Measurements from ENCODE around the gene SCART1.
"Not testable (repeated sequence)": the region's sequence is repeated elsewhere in the genome, so short reads cannot be mapped to it uniquely, and the experiment has no call there.

Gene SCART1

DNA sequence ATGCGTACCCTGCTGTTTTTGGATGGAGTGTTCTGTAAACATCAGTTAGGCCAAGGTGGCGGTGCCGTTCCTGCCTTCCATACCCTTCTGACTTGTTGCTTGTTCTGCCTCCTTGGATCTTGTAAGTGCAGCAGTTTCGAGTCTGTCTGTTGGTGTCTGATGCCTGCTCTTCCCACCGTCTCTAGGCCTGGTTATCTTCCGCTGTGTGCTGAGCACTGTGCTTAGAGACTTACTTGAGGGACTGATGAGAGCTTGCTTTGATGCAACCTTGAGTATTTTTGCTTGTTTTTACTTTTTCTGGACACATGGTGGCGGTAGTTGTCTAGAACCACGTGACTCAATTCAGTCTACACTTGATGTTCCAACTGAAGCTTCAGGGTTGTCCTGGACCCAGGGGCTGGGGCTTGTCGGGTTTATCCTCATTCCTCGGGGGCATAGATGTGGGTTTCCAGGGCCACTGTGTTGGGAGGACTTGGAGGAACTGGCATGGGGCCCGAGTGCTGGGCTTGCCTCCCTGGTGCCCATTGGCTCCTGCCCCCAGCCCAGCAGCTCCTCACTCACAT is 15.0 kb upstream of the SCART1 start:
- FAIRE-seq: no peak

DNA sequence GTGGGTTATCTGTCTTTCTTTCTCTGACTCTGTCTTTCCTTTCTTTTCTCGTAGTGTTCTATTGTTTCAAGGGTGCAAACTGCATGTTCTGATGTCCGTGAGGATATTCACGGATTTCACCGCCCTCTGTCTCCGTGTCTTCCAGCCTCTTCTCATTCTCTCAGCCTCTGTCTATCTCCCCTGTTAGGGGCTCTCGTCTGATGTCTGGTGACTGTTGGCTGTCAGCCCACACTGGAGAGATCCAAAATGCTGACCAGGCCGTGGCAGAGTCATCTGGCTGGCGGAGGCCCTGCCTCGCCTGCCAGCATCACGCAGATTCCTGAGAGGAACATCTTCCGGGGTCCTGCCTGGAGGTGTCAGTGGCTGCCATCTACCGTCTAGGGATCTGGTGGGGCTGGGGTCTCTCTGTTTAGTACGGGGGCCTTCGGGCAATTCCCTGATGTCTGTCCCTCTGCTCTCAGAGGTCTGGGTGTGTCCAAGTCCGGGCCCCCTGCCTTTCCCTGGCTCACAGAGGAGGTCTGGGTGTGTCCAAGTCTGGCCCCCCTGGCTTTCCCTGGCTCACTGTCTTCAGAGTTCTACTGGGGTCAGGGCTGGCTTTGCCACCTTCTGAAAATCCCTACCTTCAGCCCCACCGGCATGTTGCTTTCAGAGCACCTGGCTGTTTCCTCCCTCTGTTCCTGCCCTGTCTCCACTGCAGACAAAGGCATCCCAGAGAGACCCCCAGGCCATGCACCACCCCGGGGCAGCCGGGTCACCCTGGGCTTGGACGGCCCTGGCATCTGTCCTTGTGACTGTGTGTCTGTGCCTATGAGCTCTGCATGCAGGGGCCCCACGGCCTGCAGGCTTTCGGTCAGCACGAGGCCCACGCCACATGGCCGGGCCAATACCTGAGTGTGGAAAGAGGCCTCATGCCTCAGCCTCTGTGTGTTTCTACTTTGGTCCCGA is 14.0 kb upstream of the SCART1 start:
- FAIRE-seq: no peak

DNA sequence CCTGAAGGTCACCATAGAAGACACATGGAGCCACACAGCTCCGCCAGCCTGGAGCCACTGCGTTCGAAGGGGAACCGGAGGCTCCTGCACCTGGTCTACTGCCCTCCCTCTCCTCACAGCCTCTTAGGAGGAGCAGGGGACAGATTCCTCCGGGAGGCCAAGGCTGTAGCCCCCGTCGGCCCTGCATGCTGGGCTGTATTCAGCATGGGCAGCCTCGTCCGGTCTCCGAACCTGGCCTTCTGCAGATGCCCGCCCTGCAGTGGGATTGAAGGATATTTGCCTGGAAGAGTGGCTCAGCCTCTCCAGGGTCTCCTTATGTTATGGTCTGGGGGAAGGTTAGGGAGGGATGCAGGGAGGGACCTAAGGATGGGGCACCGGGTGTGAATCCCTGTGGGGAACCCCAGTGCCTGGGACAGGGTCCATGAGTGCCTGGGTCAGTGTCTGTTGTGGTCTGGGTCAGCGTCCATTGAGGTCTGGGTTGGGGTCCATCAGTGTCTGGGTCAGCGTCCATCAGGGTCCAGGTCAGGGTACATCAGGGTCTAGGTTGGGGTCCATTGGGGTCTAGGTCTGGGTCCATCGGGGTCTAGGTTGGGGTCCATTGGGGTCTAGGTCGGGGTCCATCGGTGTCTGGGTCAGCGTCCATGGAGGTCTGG is 13.0 kb upstream of the SCART1 start:
- FAIRE-seq: no peak

DNA sequence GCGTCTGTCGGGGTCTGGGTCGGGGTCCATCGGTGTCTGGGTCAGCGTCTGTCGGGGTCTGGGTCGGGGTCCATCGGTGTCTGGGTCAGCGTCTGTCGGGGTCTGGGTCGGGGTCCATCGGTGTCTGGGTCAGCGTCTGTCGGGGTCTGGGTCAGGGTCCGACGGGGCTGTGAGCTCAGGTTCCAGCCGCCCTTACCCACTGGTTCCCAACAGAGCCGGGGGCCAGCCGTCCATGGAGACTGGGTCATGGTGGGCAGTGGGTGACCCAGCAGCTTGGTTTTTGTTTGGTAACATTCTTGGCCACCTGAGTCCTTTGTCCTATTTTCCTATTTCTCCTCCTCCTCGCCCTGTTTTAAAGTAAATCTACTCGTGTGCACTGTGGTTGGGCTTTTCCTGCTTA is 12.4 kb upstream of the SCART1 start:
- not testable (repeated sequence) for FAIRE-seq

DNA sequence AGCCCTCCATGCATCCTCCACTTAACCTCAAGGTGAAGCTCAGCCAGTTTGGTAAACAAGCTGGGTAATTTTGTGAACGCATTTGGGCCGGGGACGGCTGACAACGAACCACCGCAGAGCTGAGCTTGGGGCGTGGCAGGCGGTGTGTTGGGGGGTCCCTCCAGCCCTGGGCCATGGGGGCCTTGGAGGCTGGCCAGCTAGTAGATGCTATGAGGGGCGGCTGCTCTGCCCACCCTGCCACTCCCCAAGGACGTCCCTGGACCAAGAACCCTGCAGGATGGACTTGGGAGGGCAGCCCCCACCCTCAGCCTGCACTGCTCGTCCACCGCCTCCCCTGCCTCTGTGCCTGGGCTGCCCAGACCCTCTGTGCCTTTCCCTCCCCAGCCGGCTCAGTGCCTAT is 12.0 kb upstream of the SCART1 start:
- no peak for FAIRE-seq

DNA sequence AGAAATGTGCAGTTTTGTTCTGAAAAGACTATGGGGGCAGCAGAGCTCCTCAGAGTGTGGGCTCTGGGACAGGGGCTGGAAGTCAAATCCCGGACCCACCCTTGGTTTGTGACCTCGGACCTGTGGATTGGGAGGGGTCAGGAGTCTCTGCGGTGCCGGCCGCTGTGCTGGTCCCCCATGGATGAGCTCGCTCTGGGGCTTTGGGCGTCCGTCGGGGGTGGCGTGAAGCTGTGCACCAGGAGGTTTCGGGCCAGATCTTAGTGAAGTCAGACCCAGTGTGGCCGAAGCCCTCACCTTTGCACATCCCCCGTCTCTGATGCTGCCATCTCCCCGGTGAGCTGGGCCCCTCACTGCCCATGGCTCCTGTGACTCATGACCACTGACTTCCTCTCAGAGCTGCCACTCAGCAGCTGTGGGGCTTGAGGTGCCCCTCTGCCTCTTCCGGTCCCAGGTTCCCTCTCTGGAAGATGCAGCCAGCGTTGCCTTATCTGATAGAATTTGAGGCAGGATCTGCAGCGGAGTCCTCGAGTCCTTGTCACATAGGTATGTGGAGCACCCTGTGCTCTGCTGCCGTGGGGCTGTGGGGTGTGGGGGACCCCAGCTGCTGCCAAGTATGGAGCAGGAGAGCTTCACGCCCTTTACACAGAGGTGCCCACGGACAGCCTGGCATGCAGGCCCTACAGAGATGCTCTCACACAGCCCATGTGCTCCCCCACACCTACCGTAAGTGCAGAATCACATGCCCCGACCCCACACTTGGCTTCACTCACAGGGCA is 11.4 kb upstream of the SCART1 start:
- no peak for FAIRE-seq

DNA sequence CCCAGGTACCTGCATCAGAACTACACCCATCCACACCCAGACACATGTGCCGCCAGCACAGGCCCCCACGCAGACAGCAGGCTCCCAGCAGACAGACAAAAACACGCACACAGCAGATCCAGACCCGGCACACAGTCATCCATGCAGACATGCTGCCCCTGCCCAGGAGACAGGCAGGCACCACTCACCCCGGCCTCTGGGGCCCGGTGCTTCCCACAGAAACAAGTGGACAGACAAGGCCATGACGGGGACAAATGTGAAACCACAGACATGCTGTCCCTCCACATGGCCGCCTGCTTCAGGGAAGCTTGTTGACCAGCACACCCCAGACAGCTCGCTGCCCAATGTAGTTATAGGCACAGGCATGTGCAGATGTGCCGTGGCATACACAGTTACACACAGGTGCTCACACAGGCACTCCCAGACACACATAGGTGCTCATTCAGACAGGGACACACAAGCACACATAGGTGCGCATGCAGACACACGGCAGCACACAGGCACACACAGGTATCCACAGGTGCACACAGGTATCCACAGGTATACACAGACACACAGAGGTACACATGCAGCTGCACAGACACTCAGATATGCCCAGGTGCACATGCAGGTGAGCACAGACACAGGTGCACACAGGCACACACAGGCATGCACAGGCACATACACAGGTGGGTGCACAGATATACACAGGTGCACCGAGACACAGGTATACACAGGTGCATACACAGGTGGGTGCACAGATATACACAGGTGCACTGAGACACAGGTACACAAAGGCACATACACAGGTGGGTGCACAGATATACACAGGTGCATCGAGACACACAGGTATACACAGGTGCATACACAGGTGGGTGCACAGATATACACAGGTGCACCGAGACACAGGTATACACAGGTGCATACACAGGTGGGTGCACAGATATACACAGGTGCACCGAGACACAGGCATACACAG is 10.5 kb upstream of the SCART1 start:
- no peak for FAIRE-seq

DNA sequence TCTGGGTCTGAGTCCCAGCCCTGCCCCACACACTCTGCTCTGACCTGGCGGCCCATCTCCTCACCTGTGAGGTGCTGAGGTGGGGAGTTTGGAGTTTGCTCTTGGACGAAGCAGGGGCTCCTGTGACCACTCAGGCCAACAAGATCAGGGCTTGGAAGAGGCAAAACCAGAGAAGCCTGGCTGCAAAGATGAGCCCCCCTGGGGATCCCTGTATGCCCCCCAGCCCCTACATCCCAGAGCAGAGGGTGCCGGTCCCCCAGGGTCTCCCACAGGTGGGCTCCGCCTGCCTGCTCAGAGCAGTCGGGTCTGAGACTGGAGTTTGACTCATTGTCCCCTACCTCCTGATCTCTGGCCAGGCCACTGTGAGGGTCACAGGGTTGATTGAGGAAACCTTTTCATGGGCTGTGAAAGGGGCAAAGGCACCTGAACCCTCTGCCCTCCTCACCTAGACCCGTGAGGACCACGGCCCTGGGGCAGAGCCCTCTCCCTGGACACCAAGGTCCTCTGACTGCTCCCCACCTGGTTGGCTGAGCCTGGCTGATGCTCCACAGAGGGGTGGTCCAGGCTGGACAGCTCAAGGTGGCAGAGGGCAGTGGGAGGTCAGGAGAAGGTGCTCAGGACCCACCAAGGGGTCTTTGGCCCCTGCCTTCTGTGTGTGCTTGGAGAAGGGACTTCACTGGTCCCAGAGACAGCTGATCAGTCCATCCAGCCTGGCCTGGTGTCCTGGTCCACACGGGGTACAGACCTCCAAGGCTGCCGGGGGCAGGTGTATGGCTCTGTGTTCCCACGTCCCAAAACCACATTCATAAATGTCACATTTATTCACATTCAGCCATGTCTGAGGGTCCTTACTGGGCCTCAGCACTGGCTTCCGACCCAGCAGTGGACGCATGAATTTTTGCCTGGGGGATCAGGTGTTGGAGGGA is 9.1 kb upstream of the SCART1 start:
- FAIRE-seq: no peak

DNA sequence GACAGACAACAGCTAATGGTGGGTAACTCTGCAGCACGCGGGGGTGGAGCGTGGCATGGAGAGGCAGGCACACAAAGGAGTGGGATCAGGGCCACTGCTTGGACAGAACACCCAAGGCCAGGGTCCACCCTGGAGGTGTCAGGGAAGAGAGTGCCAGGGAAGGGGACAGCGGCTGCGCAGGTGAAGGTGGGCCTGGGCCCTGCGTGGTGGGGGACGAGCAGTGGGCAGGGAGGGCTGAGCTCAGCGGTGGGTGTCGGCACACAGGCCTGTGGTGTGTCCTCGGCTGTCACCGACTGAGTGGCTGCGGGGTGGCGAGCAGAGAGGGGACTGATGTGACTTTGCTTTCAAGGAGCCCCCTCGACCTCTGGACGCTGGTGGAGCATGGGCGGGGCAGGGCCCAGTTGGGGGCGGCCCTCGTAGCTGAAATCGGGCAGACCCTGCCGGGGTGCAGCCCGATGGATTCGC is 8.4 kb upstream of the SCART1 start:
- no peak for FAIRE-seq

DNA sequence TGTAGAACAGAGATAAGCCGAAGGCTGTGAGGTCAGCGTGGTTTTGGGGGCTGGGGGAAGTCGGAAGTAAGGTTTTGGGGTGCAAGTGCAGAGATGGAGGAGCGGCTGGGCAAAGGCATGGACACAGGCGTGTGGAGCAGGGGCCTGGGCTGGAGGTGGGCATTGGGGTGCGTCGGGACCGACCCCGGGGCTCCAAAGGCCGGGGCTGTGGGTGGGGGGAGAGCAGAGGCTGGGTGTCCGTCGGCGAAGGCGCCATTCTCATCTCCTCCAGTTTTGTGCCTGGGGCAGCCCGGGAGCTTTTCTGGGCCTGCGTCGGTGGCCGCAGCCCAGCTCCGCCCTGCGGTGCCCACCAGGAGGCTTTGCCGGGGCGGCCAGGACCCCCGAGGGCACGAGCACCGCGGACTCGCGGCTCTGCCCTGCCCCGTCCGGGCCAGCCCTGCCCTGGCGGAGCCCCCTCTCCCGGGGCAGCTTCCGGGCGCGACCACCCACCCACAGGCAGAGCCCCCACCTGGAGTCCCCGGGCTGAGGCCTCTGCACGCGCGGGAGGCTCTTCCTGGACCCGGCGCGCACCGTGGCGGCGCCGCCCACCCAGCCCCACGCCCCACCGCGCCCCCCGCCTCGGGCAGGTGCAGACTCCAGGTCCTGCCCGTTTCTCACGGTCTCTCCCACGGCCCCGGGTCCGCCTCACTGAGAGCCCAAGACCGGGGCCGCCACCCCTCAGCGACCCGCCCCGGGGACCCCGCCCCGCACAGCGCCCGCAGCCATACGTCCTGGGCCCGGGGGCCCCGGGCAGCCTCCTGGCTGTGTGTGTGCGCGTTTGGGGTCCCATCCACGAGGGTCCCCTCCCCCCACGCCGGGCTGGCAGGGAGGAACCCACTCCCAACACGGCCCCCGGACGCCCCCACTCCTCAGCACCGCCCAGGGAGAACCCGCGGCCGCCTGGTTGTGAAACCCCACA is 7.7 kb upstream of the SCART1 start:
- FAIRE-seq: no peak

DNA sequence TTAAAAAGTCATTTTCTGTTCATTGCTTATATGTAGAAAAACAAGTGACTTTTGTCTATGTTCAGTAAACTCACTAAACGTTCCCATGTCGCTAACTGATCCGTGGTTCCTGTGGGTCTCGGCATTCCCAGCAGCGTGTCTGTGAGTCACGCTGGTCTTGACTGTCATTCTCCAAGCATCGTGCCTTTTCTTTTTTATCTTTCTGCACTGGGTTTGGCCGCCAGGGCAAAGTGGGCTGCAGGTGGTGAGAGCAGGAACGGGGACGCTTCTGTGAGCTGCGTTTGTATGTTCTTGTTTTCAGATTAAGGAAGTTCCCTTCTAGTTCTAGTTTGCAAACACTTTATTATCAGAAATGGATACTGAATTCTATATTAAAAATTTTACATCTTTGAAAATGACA is 6.8 kb upstream of the SCART1 start:
- FAIRE-seq: no peak

DNA sequence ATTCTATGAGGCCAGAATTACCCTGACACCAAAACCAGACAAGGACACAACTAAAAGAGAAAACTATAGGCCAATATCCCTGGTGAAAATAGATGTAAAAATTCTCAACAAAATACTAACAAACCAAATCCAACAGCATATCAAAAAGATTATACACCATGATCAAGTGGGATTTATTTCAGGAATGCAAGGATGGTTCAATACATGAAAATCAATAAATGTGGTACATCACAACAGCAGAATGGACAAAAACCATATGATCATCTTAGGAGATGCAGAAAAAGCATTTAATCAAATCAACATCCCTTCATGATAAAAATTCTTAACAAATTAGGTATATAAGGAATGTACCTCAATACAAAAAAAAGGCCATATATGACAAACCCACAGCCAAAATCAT is 5.6 kb upstream of the SCART1 start:
- no peak for FAIRE-seq

DNA sequence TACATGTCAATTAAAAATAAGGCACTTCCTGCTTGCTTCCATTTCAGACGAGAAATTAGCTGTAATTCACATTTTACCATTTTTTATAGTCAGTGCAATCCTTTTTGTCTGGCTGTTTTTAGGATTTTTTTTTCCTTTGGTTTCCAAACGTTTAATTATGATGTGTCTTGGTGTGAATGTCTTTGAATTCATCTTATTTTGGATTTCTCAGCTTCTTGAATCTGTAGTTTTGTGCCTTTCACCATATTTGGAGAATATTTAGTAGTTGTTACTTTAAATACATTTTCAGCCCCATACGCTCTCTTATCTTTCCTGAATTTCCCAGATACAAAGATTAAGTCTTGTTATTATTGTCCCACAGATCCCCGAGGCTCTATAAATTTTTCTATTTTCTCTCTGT is 2.4 kb upstream of the SCART1 start:
- FAIRE-seq: no peak

DNA sequence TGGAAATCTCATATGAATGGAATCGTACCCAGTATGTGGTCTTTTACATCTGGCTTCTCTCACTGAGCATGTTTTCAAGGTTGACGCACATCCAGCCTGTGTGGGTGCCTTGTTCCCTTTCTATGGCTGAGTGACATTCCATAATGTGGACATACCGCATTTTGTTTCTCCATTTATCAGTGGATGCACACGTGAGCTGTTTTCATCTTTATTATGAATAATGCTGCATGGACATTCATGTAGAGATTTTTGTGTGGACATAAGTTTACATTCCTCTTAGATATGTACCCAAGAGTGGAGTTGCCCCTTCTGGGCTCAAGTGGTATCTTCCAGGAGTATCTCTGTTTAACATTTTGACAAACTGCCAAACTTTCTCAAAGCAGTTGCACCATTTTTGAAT is 1.3 kb upstream of the SCART1 start:
- no peak for FAIRE-seq

DNA sequence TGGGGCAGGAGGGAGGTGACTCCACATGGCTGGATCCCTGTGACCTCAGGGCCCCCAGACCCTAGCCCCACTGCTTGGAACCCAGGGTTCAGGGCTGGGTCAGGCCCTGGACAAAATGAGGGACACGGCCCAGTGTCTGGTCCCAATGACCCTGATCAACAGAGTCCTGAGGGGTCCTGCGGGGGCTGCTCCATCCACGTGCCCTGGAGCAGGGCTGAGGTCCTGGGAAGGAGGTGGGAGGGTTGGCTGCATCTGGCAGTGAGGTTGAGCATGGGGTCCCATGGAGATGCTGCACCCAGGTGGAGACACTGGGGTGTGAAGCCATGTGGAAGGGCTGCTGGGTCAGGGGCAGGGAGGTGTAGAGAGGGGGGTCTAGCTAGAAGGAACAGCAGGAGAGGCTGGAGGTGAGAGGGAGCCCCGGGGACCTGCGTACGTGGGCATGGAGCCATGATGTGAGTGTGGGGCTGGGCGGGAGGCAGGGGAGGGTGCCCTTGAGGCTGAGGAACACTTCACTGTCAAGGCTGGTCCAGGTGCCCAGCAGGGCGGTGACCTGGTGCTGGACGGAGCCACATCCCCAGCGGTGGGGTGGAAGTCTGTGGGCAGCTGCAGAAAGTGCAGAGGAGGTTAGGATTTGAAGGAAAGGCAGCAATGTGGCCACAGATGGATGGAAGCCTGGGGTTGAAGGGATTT is 604 bp downstream of the SCART1 start:
- FAIRE-seq: no peak

DNA sequence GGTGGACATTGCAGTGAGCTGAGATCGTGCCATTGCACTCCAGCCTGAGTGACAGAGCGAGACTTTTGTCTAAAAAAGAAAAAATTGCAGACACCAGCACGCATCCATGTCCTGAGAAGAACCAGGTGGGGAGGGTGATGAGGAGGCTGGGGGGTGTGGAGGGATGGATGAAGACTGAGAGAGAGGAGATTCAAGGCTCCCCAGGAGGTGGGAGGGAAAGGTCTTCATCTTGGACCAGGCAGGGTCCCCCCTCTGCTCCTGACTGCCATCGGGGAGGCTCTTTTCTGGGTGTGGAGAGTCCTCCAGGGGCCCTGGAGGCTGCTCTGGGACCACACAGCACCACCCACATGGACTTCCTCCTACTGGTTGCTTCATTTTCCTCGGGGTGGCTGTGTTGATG is 1.5 kb downstream of the SCART1 start:
- no peak for FAIRE-seq

DNA sequence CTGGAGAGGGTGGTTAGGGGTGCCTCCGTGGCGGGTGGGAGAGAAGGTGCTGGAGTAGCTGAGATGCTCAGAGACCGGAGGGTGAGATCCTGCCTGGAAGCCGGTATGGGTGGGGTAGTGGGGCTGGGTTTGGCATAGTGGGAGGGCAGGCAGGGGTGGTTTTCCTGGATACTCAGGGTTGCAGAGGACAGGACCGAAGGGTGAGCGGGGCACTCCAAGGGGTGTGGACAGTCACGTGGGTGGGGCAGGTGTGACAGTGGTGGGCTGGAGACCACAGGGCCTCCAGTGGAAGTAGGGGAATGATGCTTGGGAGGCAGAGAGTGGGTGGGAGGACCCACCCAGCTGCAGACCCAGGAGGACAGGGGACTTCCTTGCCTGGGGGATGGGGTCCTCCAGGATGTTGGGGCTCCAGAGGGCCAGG is 1.9 kb downstream of the SCART1 start:
- no peak for FAIRE-seq

DNA sequence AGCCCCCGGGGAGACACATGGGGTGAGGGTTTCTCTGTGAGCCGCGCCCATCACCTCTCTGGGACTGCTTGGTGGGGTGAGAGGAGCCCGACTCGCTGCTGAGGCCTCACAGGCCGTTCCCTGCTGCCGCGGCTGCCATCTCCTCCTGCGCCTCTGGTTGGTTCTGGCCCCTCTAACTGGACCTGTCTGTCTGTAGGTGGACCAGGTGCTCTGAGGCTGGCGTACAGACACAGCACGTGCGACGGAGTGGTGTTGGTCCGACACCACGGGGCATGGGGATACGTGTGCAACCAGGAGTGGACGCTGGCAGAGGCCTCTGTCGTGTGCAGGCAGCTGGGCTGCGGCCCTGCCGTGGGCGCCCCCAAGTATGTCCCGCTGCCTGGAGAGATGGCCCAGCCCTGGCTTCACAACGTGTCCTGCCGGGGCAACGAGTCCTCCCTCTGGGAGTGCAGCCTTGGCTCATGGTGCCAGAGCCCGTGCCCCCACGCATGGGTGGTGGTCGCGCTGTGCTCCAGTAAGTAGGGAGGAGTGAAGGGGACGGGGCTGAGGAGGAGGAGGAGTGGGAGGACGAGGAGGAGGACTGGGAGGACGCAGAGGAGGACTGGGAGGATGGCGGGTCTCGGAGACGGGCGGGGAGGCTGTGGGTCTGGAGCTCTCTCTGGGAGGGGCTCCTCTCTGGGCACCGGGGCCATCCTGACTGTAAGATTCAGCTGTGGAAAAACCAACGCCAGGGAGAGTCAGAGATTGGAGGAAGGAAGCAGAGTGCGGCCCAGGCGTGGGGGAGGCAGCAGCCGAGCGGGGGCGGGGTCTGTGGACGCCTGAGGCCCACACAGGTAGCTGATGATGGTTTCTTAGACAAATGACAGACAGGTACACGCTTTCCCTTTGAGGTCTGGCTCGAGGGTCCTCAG is 2.6 kb downstream of the SCART1 start:
- no peak for FAIRE-seq

All from endometrium (tissue), 2 donors.